GM12878 (cell line): Measurements from ENCODE around the gene CFAP65. TPM values are rescaled to one million over a fixed set of nuclear protein-coding genes. Genes with fewer than 3 reads are reported as not detected.

ENCODE experiments used
- ATAC-seq: fragments of 200-7000 bp; cut with Tn5 transposase; 3 replicates; pipeline ENCODE4 v1.9.1; 2020; ENCODE audit warnings: mild to moderate bottlenecking, moderate library complexity
- BruUV-seq: library from RNA; stranded (reverse); fragments of 400-500 nt; replicated peaks from 2 replicates; lab custom pipeline; 2021; lab: Mats Ljungman, UMichigan
- CTCF ChIA-PET: fragments of 300-600 bp; sonication (Branson Sonifier 250); formaldehyde crosslinking; extraction: SDS; loops from one replicate; lab custom pipeline; 2021; ENCODE audit warnings: inconsistent platforms; lab: Yijun Ruan, JAX
- POLR2A ChIA-PET: fragments of 350-600 bp; formaldehyde crosslinking; extraction: SDS; loops from one replicate; lab custom pipeline; 2021; ENCODE audit warnings: inconsistent platforms; lab: Charles Lee
- RAD21 ChIA-PET: fragments of 300-600 bp; sonication (Branson Sonifier 250); formaldehyde crosslinking; loops from one replicate; lab custom pipeline; 2023; ENCODE audit warnings: antibody characterized with exemption; ENCODE audit not compliant: unreplicated experiment; lab: Charles Lee
- SMC1A ChIA-PET: fragments of 300-600 bp; sonication (Branson Sonifier 250); formaldehyde crosslinking; loops from one replicate; lab custom pipeline; 2023; ENCODE audit not compliant: unreplicated experiment, uncharacterized antibody; lab: Charles Lee
- DNase-seq: peaks from one replicate; pipeline ENCODE4 v3.0.0-alpha.2; 2011; ENCODE audit warnings: low read depth, low spot score
- FAIRE-seq: peaks from 3 replicates; lab custom pipeline; 2011; peaks lifted over from hg19 to GRCh38; lab: Jason Lieb, UNC
- H2AFZ ChIP-seq: 2 replicates; pipeline ENCODE4 v1.6.0; 2011; ENCODE audit warnings: low read depth, low read length, control low read depth; ENCODE audit not compliant: control insufficient read depth
- H3K27ac ChIP-seq: 2 replicates; pipeline ENCODE4 v1.5.1; 2011; ENCODE audit warnings: control low read depth; ENCODE audit not compliant: control insufficient read depth, insufficient read depth
- H3K27me3 ChIP-seq, 2 experiments: replicated peaks in 1 of 2; 2 replicates each; pipeline versions ENCODE4 v1.6.0 to v1.6.1; 2011; ENCODE audit warnings: low read length in 1 of 2; ENCODE audit not compliant: control insufficient read depth in 2 of 2, insufficient read depth in 2 of 2
- H3K36me3 ChIP-seq, 2 experiments: 2 replicates each; pipeline ENCODE4 v1.5.1; 2011; ENCODE audit warnings: low read length in 1 of 2; ENCODE audit not compliant: control insufficient read depth in 2 of 2, insufficient read depth in 2 of 2
- H3K4me1 ChIP-seq: 2 replicates; pipeline ENCODE4 v1.6.1; 2011; ENCODE audit warnings: mild to moderate bottlenecking, low read length, moderate library complexity, mixed read lengths; ENCODE audit not compliant: control insufficient read depth, insufficient read depth
- H3K4me2 ChIP-seq: 2 replicates; pipeline ENCODE4 v1.6.0; 2011; ENCODE audit warnings: control low read depth; ENCODE audit not compliant: control insufficient read depth, insufficient read depth
- H3K4me3 ChIP-seq: fragments of 200-600 bp; sonication (generic); 2 replicates; pipeline ENCODE4 v1.5.1; 2016
- H3K79me2 ChIP-seq: 2 replicates; pipeline ENCODE4 v1.6.0; 2011; ENCODE audit warnings: low read length; ENCODE audit not compliant: control insufficient read depth, insufficient read depth
- H3K9ac ChIP-seq: 2 replicates; pipeline ENCODE4 v1.8.0; 2011; ENCODE audit warnings: low read length, control low read depth, mixed read lengths; ENCODE audit not compliant: control insufficient read depth, insufficient read depth
- H3K9me3 ChIP-seq: replicated peaks from 3 replicates; pipeline ENCODE4 v1.5.1; 2011; ENCODE audit warnings: mild to moderate bottlenecking, low read length; ENCODE audit not compliant: control insufficient read depth, insufficient read depth
- H4K20me1 ChIP-seq: 2 replicates; pipeline ENCODE4 v1.6.0; 2011; ENCODE audit not compliant: control insufficient read depth, insufficient read depth
- KLF5 ChIP-seq: fragments of 450-650 bp; IDR thresholded peaks from 2 replicates; pipeline ENCODE4 v1.6.1; 2014; ENCODE audit warnings: mild to moderate bottlenecking; ENCODE audit not compliant: partially characterized antibody
- MXI1 ChIP-seq: fragments of 150-350 bp; IDR thresholded peaks from 2 replicates; pipeline ENCODE4 v1.6.1; 2011; ENCODE audit warnings: low read depth, mild to moderate bottlenecking, inconsistent platforms, low read length, improper control_type of control experiment
- SMC3 ChIP-seq: IDR thresholded peaks from 2 replicates; pipeline ENCODE4 v1.6.1; 2011; ENCODE audit warnings: low read length, improper control_type of control experiment, borderline replicate concordance
- SPI1 ChIP-seq: IDR thresholded peaks from 2 replicates; pipeline ENCODE4 v1.6.1; 2011; ENCODE audit warnings: low read depth, mild to moderate bottlenecking, low read length, moderate library complexity, borderline replicate concordance; ENCODE audit not compliant: insufficient read depth
- SREBF1 ChIP-seq: IDR thresholded peaks from 2 replicates; pipeline ENCODE4 v1.6.1; 2012; ENCODE audit warnings: mild to moderate bottlenecking, low read length
- WGBS: methylation state at CpG from one replicate; pipeline ENCODE4 v1.1.6; 2016; ENCODE audit warnings: low lambda C conversion rate; ENCODE audit not compliant: insufficient replicate concordance, insufficient coverage; ENCODE audit errors: missing lambda C conversion rate; 5-methylcytosine and 5-hydroxymethylcytosine counted together
- in situ Hi-C: fragments of 300-500 bp; cut with MboI; formaldehyde crosslinking; loops from 9 replicates; pipeline ENCODE4 v1.14.3; 2018; ENCODE audit warnings: mixed read lengths
- intact Hi-C: fragments of 100-400 bp; cut with micrococcal nuclease; formaldehyde crosslinking; loops from one replicate; pipeline ENCODE4 v1.14.2; 2022; ENCODE audit not compliant: unreplicated experiment
- polyA plus RNA-seq, 11 experiments: library from polyadenylated mRNA; depleted of rRNA in 4 of 11; unstranded in 6 of 11; stranded (reverse) in 5 of 11; fragments of >200 nt; fragmentation: Nextera tagmentation in 4 of 11; fragmentation: Illumina TruSeq in 1 of 11; extraction: Ambion mirVana in 4 of 11; extraction: Trizol in 1 of 11; gene quantifications; 1 replicate in 1 of 11; 2 replicates in 10 of 11; pipeline versions ENCODE4 v1.2.1 to v1.2.3, GENCODE V29; 2011 to 2016; ENCODE audit warnings: inconsistent platforms in 2 of 11, missing spikeins in 2 of 11, low read depth in 1 of 11
- total RNA-seq, 4 experiments: library from RNA; depleted of rRNA in 3 of 4; stranded (reverse); fragments of >200 nt in 3 of 4; fragmentation: Illumina TruSeq in 1 of 4; extraction: Trizol in 1 of 4; gene quantifications; 2 replicates each; pipeline versions ENCODE4 v1.2.1 to v1.2.3, GENCODE V29; 2013 to 2021
- TF ChIP-seq, protein P1 (sequence below): IDR thresholded peaks from 2 replicates; pipeline ENCODE4 v1.6.1; 2012; ENCODE audit warnings: mild to moderate bottlenecking, low read depth, low read length

CFAP65 gene
- total and polyA plus RNA-seq, 10 of the 15 experiments (the other 5 are each of a cell fraction or from before 2014, with no cell fraction given): not detected

DNA sequence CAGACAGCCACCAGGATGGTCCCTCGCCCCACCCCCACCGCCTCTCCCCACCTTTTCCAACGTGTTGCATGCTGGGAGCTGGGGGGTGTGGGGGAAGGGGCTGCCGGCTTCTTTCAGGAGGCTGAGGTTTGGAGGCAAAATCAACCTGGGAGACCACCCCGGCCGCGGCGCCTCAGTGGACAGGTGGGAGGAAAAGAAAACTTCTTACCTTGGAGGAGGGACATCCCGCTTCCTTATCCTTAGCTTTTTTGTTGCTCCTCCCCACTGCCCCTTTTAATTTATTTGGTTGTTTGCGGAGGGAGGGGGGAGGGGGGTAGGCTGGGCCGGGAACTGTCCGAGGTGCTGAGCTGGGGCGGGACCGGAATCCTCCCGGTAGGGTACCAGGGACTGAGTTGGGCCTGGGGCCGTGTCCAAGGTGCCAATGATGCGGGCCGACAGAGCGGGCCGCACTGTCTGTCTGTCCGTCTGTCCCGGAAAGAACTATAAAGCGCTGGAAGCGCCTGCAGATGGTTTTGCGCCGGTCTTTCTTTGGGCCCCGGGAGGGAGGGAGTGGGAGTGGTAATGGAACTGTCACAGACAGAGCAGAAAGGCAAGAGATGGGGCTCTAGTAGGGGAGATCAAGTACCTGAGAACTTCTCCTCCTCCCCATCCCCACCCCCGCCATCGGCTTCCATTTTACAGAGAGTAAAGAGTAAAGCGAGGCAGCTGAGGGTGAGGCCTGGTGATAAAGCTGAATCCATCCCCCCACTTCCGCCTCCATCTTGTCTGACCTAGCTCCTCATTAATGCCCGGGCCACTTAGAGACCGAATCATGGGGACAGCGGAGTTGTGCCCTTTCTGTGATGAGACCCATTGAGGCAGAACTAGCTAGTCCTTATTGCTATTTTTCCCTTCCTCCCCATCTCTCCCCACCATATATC lies 79.4 kb downstream of the CFAP65 start:
- FAIRE-seq (no peak), DNase-seq (no peak), ATAC-seq (no peak)
- Histone ChIP-seq H4K20me1 (no peaks in the 10 kb centered on the region), H3K4me2 (no peak overlapping the region), H3K79me2 (no peaks in the 10 kb centered on the region), H3K27me3 (peaks cover 12 to 16% of the 10 kb centered on the region in 2 experiments; a peak in 3 of 4 replicates), H3K9me3 (no peaks in the 10 kb centered on the region), H3K9ac (no peak overlapping the region), H3K4me3 (no peak overlapping the region), H2AFZ (no peak overlapping the region), H3K4me1 (no peaks in the 10 kb centered on the region), H3K36me3 (no peaks in the 10 kb centered on the region), H3K27ac (no peak overlapping the region)
- no TSS peak for BruUV-seq
- in situ Hi-C loops (no loop called here), intact Hi-C loops (no loop called here)
- ChIA-PET SMC1A (no interaction called here), RAD21 (no interaction called here), POLR2A (no interaction called here), CTCF (no interaction called here)
- WGBS: 58% methylated on average over 28 of the region's 34 CpGs
- TF ChIP-seq, protein P1, sequence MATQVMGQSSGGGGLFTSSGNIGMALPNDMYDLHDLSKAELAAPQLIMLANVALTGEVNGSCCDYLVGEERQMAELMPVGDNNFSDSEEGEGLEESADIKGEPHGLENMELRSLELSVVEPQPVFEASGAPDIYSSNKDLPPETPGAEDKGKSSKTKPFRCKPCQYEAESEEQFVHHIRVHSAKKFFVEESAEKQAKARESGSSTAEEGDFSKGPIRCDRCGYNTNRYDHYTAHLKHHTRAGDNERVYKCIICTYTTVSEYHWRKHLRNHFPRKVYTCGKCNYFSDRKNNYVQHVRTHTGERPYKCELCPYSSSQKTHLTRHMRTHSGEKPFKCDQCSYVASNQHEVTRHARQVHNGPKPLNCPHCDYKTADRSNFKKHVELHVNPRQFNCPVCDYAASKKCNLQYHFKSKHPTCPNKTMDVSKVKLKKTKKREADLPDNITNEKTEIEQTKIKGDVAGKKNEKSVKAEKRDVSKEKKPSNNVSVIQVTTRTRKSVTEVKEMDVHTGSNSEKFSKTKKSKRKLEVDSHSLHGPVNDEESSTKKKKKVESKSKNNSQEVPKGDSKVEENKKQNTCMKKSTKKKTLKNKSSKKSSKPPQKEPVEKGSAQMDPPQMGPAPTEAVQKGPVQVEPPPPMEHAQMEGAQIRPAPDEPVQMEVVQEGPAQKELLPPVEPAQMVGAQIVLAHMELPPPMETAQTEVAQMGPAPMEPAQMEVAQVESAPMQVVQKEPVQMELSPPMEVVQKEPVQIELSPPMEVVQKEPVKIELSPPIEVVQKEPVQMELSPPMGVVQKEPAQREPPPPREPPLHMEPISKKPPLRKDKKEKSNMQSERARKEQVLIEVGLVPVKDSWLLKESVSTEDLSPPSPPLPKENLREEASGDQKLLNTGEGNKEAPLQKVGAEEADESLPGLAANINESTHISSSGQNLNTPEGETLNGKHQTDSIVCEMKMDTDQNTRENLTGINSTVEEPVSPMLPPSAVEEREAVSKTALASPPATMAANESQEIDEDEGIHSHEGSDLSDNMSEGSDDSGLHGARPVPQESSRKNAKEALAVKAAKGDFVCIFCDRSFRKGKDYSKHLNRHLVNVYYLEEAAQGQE: peak; percentile 70
- TF ChIP-seq SMC3 (no peak), SPI1 (no peak), SREBF1 (no peak), MXI1 (no peak), KLF5 (no peak)
